Fibroblast of the aortic adventitia (primary cell): ENCODE results near the gene AP1M1. TPM values are rescaled to one million over a fixed set of nuclear protein-coding genes. Genes with fewer than 3 reads are reported as not detected.
"Not testable (repeated sequence)": the region's sequence is repeated elsewhere in the genome, so short reads cannot be mapped to it uniquely, and the experiment has no call there.

Source experiments
- DNase-seq: peaks from one replicate; pipeline ENCODE4 v3.0.0-alpha.2; 2010; ENCODE audit warnings: low read depth
- H3K4me3 ChIP-seq: 2 replicates; pipeline ENCODE4 v1.5.1; 2011; ENCODE audit warnings: low read depth, mild to moderate bottlenecking, control low read depth, low read length, moderate library complexity
- CTCF ChIP-seq: IDR thresholded peaks from 2 replicates; pipeline ENCODE4 v1.5.1; 2011; ENCODE audit warnings: mild to moderate bottlenecking, low read length, control low read depth, inconsistent platforms; ENCODE audit not compliant: insufficient read depth
- total RNA-seq: library from RNA; depleted of rRNA; stranded (reverse); fragments of >200 nt; gene quantifications from 2 replicates; pipeline ENCODE4 v1.2.3, GENCODE V29; 2012; ENCODE audit warnings: low replicate concordance

The AP1M1 gene
- total RNA-seq, 1 donor = 78.5 TPM

GRCh38 chr19:16166417-16166816 is 31.3 kb upstream of the AP1M1 start:
- TF ChIP-seq CTCF = no peak
- DNase-seq = no peak
- H3K4me3 ChIP-seq = no peak overlapping the region

- H3K4me3 ChIP-seq = no peak overlapping the region
- no peak for DNase-seq
- TF ChIP-seq CTCF = no peak
Measured at GRCh38 chr19:16167055-16167454, 30.7 kb upstream of the AP1M1 start.

- no peak for TF ChIP-seq CTCF
- no peak overlapping the region for H3K4me3 ChIP-seq
- peak; percentile 31 for DNase-seq
Measured at GRCh38 chr19:16168465-16169081, 29.1 kb upstream of the AP1M1 start.

- TF ChIP-seq CTCF = no peak
- no peak for DNase-seq
- no peak overlapping the region for H3K4me3 ChIP-seq
Measured at GRCh38 chr19:16170134-16170533, 27.6 kb upstream of the AP1M1 start.

GRCh38 chr19:16175954-16176353 is 21.8 kb upstream of the AP1M1 start:
- no peak for DNase-seq
- TF ChIP-seq CTCF = no peak
- H3K4me3 ChIP-seq = no peak overlapping the region

- not testable (repeated sequence) for DNase-seq, H3K4me3 ChIP-seq
Measured at GRCh38 chr19:16178866-16179265, 18.8 kb upstream of the AP1M1 start.

GRCh38 chr19:16180611-16181010 is 17.1 kb upstream of the AP1M1 start:
- peak; percentile 91 for DNase-seq
- no peak overlapping the region for H3K4me3 ChIP-seq
- TF ChIP-seq CTCF = no peak
